ENCODE data around the gene ZNF221. TPM values are rescaled to one million over a fixed set of nuclear protein-coding genes. Genes with fewer than 3 reads are reported as not detected.
A peak's percentile ranks its signal among the peaks of the same experiment; 100 is the strongest.

The ZNF221 gene
- total and polyA plus RNA-seq, 2 donors = 1.1 to 2.4 TPM

GRCh38 chr19:43983912-43984686 lies 33.1 kb downstream of the ZNF221 start, which contains the start of gene ZNF155:
Gene ZNF155, plus strand, starts transcription at chr19:43984188. Its CDS starts 4,356 bp downstream, at chr19:43988544.
- H3K27ac ChIP-seq (ENCODE audit: low read depth in 1 of 2, low read length in 1 of 2) = peak within 1 kb of the TSS; percentile 33 to 74
- no peaks in the 10 kb centered on the region for H3K9me3 ChIP-seq (ENCODE audit: control insufficient read depth in 2 of 2, insufficient read depth in 1 of 2, low read length in 1 of 2)
- WGBS = under 1% methylated on average over 40 of the region's 40 CpGs
- peaks cover 0 to 4% of the 10 kb centered on the region in 2 donors for H3K4me1 ChIP-seq (ENCODE audit: control insufficient read depth in 2 of 2, insufficient read depth in 2 of 2, low read length in 2 of 2)
- H3K4me3 ChIP-seq (ENCODE audit: low read length in 2 of 2) = peak within 1 kb of the TSS; percentile 78 to 98
- H3K27me3 ChIP-seq (ENCODE audit: control insufficient read depth in 2 of 2, insufficient read depth in 1 of 2, low read length in 1 of 2) = no peaks in the 10 kb centered on the region
- peaks cover 0 to 3% of the 10 kb centered on the region in 2 donors for H3K36me3 ChIP-seq (ENCODE audit: control insufficient read depth in 2 of 2, insufficient read depth in 2 of 2, low read length in 1 of 2)
- DNase-seq (ENCODE audit: low read depth in 6 of 9, low spot score in 9 of 9) = peak; percentile 56 to 88 (median 74)

GRCh38 chr19:43984687-43985000 lies 33.6 kb downstream of the ZNF221 start:
- peak overlapping the region; percentile 78 to 98 for H3K4me3 ChIP-seq (ENCODE audit: low read length in 2 of 2)
- H3K36me3 ChIP-seq (ENCODE audit: control insufficient read depth in 2 of 2, insufficient read depth in 2 of 2, low read length in 1 of 2) = peaks cover 4 to 7% of the 10 kb centered on the region in 2 donors
- H3K27me3 ChIP-seq (ENCODE audit: control insufficient read depth in 2 of 2, insufficient read depth in 1 of 2, low read length in 1 of 2) = no peaks in the 10 kb centered on the region
- no peaks in the 10 kb centered on the region for H3K9me3 ChIP-seq (ENCODE audit: control insufficient read depth in 2 of 2, insufficient read depth in 1 of 2, low read length in 1 of 2)
- peak in 1 of 9 donors; percentile 7 for DNase-seq (ENCODE audit: low read depth in 6 of 9, low spot score in 9 of 9)
- WGBS = 4% methylated on average over 14 of the region's 14 CpGs
- peaks cover 0 to 4% of the 10 kb centered on the region in 2 donors for H3K4me1 ChIP-seq (ENCODE audit: control insufficient read depth in 2 of 2, insufficient read depth in 2 of 2, low read length in 2 of 2)
- no peak overlapping the region for H3K27ac ChIP-seq (ENCODE audit: low read depth in 1 of 2, low read length in 1 of 2)

DNA sequence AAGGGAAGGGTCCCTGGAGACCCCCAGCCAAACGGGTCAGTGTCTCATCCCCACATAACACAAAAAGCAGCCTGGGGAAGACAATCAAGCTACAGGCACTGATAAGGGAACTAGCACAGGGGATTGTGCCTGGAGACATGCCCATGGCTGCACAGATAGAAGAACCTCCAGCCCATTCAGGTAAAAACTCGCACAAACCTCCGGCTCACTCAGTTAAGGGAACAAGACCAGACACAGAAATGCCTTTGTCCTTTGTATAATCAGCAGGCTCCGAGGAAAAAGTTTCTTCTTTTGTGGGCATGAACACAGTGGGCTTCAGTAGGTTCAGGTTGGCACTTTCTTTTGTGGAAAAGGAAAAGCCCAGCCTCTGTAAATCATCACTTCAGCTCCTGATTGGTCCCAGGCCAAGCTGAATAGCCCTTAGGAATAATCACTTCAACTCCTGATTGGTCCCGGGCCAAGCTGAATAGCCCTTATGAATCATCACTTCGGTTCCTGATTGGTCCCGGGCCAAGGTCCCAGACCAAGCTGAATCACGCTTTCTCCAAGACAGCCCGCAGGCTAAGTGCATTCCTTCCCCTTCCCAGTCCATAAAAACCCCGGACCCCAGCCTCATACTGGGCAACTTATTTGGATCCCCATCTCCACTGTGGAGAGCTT lies 46.7 kb downstream of the ZNF221 start:
- Histone ChIP-seq H3K27ac (ENCODE audit: low read depth in 1 of 2, low read length in 1 of 2) (no peak overlapping the region), H3K27me3 (ENCODE audit: control insufficient read depth in 2 of 2, insufficient read depth in 1 of 2, low read length in 1 of 2) (no peaks in the 10 kb centered on the region), H3K9me3 (ENCODE audit: control insufficient read depth in 2 of 2, insufficient read depth in 1 of 2, low read length in 1 of 2) (no peaks in the 10 kb centered on the region), H3K36me3 (ENCODE audit: control insufficient read depth in 2 of 2, insufficient read depth in 2 of 2, low read length in 1 of 2) (peaks cover 17 to 20% of the 10 kb centered on the region in 2 donors), H3K4me3 (ENCODE audit: low read length in 2 of 2) (no peak overlapping the region), H3K4me1 (ENCODE audit: control insufficient read depth in 2 of 2, insufficient read depth in 2 of 2, low read length in 2 of 2) (peaks cover 3 to 6% of the 10 kb centered on the region in 2 donors)
- WGBS = 94% methylated on average over 10 of the region's 10 CpGs
- DNase-seq (ENCODE audit: low read depth in 6 of 9, low spot score in 9 of 9) = no peak

DNA sequence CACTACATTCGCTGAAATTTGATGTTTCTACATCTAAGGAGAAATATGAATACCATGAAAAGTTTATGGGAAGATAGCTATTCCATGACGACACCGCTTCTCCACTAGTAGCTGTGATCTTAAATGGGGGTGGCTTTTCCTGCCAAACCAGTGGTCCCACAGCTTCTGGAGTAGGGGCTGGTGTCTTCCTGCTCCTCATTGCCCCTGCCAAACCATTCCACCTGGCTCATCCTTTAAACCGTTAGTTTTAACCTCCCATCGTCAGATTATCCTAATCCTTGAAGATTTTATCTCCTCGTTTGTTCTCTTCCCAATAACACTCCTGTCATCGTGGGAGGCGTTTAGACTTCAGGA lies 51.2 kb downstream of the ZNF221 start:
- Histone ChIP-seq H3K4me1 (ENCODE audit: control insufficient read depth in 2 of 2, insufficient read depth in 2 of 2, low read length in 2 of 2) (peaks cover 10% of the 10 kb centered on the region in 2 donors), H3K36me3 (ENCODE audit: control insufficient read depth in 2 of 2, insufficient read depth in 2 of 2, low read length in 1 of 2) (peaks cover 1 to 6% of the 10 kb centered on the region in 2 donors), H3K27me3 (ENCODE audit: control insufficient read depth in 2 of 2, insufficient read depth in 1 of 2, low read length in 1 of 2) (no peaks in the 10 kb centered on the region), H3K9me3 (ENCODE audit: control insufficient read depth in 2 of 2, insufficient read depth in 1 of 2, low read length in 1 of 2) (peaks cover 0 to 7% of the 10 kb centered on the region in 2 donors), H3K27ac (ENCODE audit: low read depth in 1 of 2, low read length in 1 of 2) (peak overlapping the region in 1 of 2 donors; percentile 69), H3K4me3 (ENCODE audit: low read length in 2 of 2) (peak overlapping the region; percentile 73 to 83)
- 15% methylated on average over 8 of the region's 8 CpGs for WGBS
- DNase-seq (ENCODE audit: low read depth in 6 of 9, low spot score in 9 of 9) = no peak

DNA sequence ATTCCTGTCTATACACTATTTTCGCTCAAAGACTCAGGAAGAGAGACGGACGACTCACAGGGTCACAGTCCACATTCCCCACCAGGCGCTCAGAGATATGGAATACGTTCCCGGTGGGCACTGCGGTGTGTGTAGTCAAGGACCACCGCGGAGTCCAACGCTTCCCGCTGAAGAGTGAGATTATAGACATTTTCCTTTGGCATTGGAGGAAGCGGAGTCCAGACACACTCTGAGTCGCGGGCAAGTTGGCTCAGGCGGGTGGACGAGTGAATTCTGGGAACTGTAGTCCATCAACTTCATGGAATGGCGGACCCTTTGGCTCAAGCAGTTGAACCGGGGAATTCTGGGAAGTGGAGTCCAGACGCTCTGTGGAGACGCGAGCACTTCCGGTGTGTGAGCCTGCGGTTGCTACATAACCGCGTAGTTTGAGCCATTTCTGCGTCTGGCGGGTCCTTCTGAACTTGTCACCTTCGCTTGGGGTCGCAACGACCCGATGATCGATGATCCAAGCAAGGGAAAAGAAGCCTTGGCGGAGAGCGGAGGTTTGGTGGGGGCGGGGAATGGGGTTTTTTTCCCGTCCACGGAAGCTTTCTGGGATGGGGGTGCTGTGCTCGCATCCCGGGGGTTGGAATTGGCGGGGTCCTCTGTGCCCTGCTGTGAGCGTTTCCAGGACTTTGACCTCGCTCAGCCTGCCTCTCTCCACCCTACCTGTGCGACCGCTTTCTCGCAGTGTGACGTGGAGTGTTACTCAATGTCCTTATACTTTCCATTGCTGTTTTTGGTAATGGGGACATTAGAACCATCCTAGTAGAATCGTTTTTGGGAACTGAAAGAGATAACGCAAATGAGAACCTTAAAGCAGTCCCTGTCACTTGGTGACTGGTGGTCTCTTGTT lies 51.8 kb downstream of the ZNF221 start, which contains the start of gene ZNF230:
Gene ZNF230, plus strand, starts transcription at position 392 of the 895 bp plus-strand sequence. CDS start 4,122 bp downstream, outside the sequence.
- Histone ChIP-seq H3K27ac (ENCODE audit: low read depth in 1 of 2, low read length in 1 of 2) (peak within 1 kb of the TSS; percentile 70 to 80), H3K9me3 (ENCODE audit: control insufficient read depth in 2 of 2, insufficient read depth in 1 of 2, low read length in 1 of 2) (peaks cover 4 to 13% of the 10 kb centered on the region in 2 donors), H3K36me3 (ENCODE audit: control insufficient read depth in 2 of 2, insufficient read depth in 2 of 2, low read length in 1 of 2) (peaks cover 8 to 11% of the 10 kb centered on the region in 2 donors), H3K4me3 (ENCODE audit: low read length in 2 of 2) (peak within 1 kb of the TSS; percentile 73 to 83), H3K27me3 (ENCODE audit: control insufficient read depth in 2 of 2, insufficient read depth in 1 of 2, low read length in 1 of 2) (no peaks in the 10 kb centered on the region), H3K4me1 (ENCODE audit: control insufficient read depth in 2 of 2, insufficient read depth in 2 of 2, low read length in 2 of 2) (peaks cover 10% of the 10 kb centered on the region in 2 donors)
- under 1% methylated on average over 48 of the region's 48 CpGs for WGBS
- peak; percentile 80 to 98 (median 93) for DNase-seq (ENCODE audit: low read depth in 6 of 9, low spot score in 9 of 9)

DNA sequence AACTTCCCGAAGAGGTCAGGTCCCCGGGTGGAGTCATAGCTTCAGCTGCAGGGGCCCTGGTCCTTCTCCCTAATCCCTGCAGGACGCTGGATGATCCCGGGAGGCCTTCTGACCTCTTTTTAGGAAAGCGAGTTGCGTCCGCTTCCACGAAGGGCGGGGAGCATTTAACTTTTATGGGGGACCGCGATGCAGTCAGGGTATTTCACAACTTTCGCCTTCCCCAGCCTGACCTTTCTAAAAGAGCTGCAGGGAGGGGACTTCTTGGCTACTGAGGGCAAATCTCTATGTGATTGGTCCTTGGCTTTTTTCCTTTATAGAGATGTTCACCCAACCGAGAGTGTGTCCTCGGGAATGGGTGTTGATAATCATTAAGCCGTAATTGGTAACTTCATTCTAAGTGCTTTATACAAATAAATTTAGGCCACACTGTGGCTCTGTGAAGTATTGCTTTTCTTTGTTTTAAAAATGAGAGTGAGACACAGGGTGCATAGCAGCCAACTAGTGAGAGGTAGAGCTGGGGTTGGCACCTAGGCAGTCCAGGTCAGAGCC lies 52.5 kb downstream of the ZNF221 start:
- peaks cover 15 to 17% of the 10 kb centered on the region in 2 donors for H3K36me3 ChIP-seq (ENCODE audit: control insufficient read depth in 2 of 2, insufficient read depth in 2 of 2, low read length in 1 of 2)
- H3K4me3 ChIP-seq (ENCODE audit: low read length in 2 of 2) = peak overlapping the region; percentile 73 to 83
- peak in 3 of 9 donors; percentile 9 to 35 (median 9) for DNase-seq (ENCODE audit: low read depth in 6 of 9, low spot score in 9 of 9)
- WGBS = 4% methylated on average over 15 of the region's 15 CpGs
- peaks cover 10% of the 10 kb centered on the region in 2 donors for H3K4me1 ChIP-seq (ENCODE audit: control insufficient read depth in 2 of 2, insufficient read depth in 2 of 2, low read length in 2 of 2)
- peak overlapping the region; percentile 25 to 80 for H3K27ac ChIP-seq (ENCODE audit: low read depth in 1 of 2, low read length in 1 of 2)
- H3K27me3 ChIP-seq (ENCODE audit: control insufficient read depth in 2 of 2, insufficient read depth in 1 of 2, low read length in 1 of 2) = no peaks in the 10 kb centered on the region
- H3K9me3 ChIP-seq (ENCODE audit: control insufficient read depth in 2 of 2, insufficient read depth in 1 of 2, low read length in 1 of 2) = peaks cover 6 to 15% of the 10 kb centered on the region in 2 donors

GRCh38 chr19:44005973-44006372 lies 54.9 kb downstream of the ZNF221 start:
- H3K9me3 ChIP-seq (ENCODE audit: control insufficient read depth in 2 of 2, insufficient read depth in 1 of 2, low read length in 1 of 2) = peaks cover 25 to 29% of the 10 kb centered on the region in 2 donors
- H3K4me1 ChIP-seq (ENCODE audit: control insufficient read depth in 2 of 2, insufficient read depth in 2 of 2, low read length in 2 of 2) = peaks cover 10% of the 10 kb centered on the region in 2 donors
- no peak overlapping the region for H3K4me3 ChIP-seq (ENCODE audit: low read length in 2 of 2)
- no peak overlapping the region for H3K27ac ChIP-seq (ENCODE audit: low read depth in 1 of 2, low read length in 1 of 2)
- peaks cover 37 to 39% of the 10 kb centered on the region in 2 donors for H3K36me3 ChIP-seq (ENCODE audit: control insufficient read depth in 2 of 2, insufficient read depth in 2 of 2, low read length in 1 of 2)
- DNase-seq (ENCODE audit: low read depth in 6 of 9, low spot score in 9 of 9) = no peak
- WGBS = 96% methylated on average over 1 of the region's 1 CpG
- H3K27me3 ChIP-seq (ENCODE audit: control insufficient read depth in 2 of 2, insufficient read depth in 1 of 2, low read length in 1 of 2) = no peaks in the 10 kb centered on the region

- Histone ChIP-seq H3K36me3 (ENCODE audit: control insufficient read depth in 2 of 2, insufficient read depth in 2 of 2, low read length in 1 of 2) (peaks cover 42 to 46% of the 10 kb centered on the region in 2 donors), H3K9me3 (ENCODE audit: control insufficient read depth in 2 of 2, insufficient read depth in 1 of 2, low read length in 1 of 2) (peaks cover 29% of the 10 kb centered on the region in 2 donors), H3K4me3 (ENCODE audit: low read length in 2 of 2) (no peak overlapping the region), H3K27me3 (ENCODE audit: control insufficient read depth in 2 of 2, insufficient read depth in 1 of 2, low read length in 1 of 2) (no peaks in the 10 kb centered on the region), H3K4me1 (ENCODE audit: control insufficient read depth in 2 of 2, insufficient read depth in 2 of 2, low read length in 2 of 2) (peaks cover 5 to 8% of the 10 kb centered on the region in 2 donors), H3K27ac (ENCODE audit: low read depth in 1 of 2, low read length in 1 of 2) (no peak overlapping the region)
- WGBS = 98% methylated on average over 6 of the region's 6 CpGs
- no peak for DNase-seq (ENCODE audit: low read depth in 6 of 9, low spot score in 9 of 9)
Measured at GRCh38 chr19:44007473-44007872, 56.4 kb downstream of the ZNF221 start.
